HG03439 (cell line): ENCODE data around the gene NUDT4B.
"Not testable (repeated sequence)": the region's sequence is repeated elsewhere in the genome, so short reads cannot be mapped to it uniquely, and the experiment has no call there.

Experiments
- ATAC-seq: cut with Tn5 transposase; IDR thresholded peaks from one replicate; pipeline ENCODE4 v1.9.1; 2021; ENCODE audit warnings: mild to moderate bottlenecking, moderate library complexity; ENCODE audit not compliant: unreplicated experiment

The NUDT4B gene

DNA sequence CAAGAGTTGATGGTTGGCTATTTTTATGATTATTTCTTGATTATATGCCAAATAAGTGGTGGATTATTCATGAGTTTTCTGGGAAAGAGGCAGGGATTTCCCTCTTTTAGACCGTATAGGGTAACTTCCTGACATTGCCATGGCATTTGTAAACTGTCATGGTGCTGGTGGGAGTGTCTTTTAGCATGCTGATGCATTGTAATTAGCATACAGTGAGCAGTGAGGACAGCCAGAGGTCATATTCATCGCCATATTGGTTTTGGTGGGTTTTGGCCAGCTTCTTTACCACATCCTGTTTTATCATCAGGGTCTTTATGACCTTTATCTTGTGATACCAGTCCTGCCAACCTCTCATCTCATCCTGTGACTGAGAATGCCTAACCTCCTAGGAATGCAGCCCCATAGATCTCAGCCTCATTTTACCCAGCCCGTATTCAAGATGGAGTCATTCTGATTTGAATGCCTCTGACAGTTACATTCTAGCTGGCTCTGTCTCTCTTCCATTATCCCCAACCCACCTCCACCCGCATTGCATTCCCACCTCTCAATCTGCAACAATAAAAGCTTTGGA is 45.3 kb downstream of the NUDT4B start:
- ATAC-seq: not testable (repeated sequence)
